Testis (tissue), 2 donors: Measurements from ENCODE around the gene TRAPPC11.

Source experiments
- POLR2A ChIP-seq: fragments of 450-650 bp; IDR thresholded peaks from one replicate; pipeline ENCODE4 v1.6.1; 2017; ENCODE audit warnings: antibody characterized with exemption, mild to moderate bottlenecking, moderate library complexity
- TF ChIP-seq, protein P1 (sequence below), 3 experiments: fragments of 450-650 bp in 2 of 3; fragments of 200-600 bp in 1 of 3; sonication (generic) in 1 of 3; IDR thresholded peaks; one replicate each; pipeline ENCODE4 v1.5.1; 2016 to 2019; ENCODE audit warnings: antibody characterized with exemption in 3 of 3, mild to moderate bottlenecking in 2 of 3, moderate library complexity in 1 of 3

DNA sequence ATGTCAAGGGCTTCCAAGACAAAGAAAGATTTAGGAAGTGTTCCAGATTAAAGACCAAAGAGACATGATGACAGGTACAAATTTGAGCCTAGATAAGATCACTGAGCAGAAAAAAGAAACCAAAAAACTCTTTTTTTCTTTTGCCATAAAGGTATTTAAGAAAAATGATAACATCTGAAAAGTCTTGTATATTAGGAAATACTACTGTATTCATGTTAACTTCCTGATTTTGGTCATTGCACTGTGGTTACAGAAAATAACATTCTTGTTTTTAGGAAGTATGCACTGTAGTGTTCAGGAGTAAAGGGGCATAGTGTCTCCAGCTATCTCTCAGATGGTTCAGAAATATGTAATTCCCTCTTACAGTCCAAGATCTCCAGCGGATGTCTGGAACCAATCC, 37.2 kb upstream of the TRAPPC11 start:
- TF ChIP-seq, protein P1, sequence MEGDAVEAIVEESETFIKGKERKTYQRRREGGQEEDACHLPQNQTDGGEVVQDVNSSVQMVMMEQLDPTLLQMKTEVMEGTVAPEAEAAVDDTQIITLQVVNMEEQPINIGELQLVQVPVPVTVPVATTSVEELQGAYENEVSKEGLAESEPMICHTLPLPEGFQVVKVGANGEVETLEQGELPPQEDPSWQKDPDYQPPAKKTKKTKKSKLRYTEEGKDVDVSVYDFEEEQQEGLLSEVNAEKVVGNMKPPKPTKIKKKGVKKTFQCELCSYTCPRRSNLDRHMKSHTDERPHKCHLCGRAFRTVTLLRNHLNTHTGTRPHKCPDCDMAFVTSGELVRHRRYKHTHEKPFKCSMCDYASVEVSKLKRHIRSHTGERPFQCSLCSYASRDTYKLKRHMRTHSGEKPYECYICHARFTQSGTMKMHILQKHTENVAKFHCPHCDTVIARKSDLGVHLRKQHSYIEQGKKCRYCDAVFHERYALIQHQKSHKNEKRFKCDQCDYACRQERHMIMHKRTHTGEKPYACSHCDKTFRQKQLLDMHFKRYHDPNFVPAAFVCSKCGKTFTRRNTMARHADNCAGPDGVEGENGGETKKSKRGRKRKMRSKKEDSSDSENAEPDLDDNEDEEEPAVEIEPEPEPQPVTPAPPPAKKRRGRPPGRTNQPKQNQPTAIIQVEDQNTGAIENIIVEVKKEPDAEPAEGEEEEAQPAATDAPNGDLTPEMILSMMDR (IDR thresholded peaks at IDR 0.05), result no peak
- TF ChIP-seq POLR2A, result no peak
